Trophoblast cell (in vitro differentiated cells and primary cell): Measurements from ENCODE around the gene LRRC1.
"Not testable (repeated sequence)": the region's sequence is repeated elsewhere in the genome, so short reads cannot be mapped to it uniquely, and the experiment has no call there.

Source experiments
- DNase-seq, 2 donors: peaks; one replicate each; pipeline ENCODE4 v3.0.0-alpha.2; 2016
- H2AFZ ChIP-seq: 2 replicates; pipeline ENCODE4 v1.6.1; 2013; ENCODE audit warnings: low read length, moderate library complexity, mild to moderate bottlenecking; ENCODE audit not compliant: insufficient read depth, poor library complexity
- H2AK5ac ChIP-seq: 2 replicates; pipeline ENCODE4 v1.6.1; 2013; ENCODE audit warnings: mild to moderate bottlenecking, low read length
- H2BK120ac ChIP-seq: 2 replicates; pipeline ENCODE4 v1.6.1; 2013; ENCODE audit warnings: low read length, mild to moderate bottlenecking, moderate library complexity; ENCODE audit not compliant: insufficient read depth, poor library complexity
- H2BK12ac ChIP-seq: 2 replicates; pipeline ENCODE4 v1.6.1; 2013; ENCODE audit warnings: mild to moderate bottlenecking, low read length, moderate library complexity
- H2BK5ac ChIP-seq: 2 replicates; pipeline ENCODE4 v1.6.1; 2013; ENCODE audit warnings: low read length, low read depth, moderate library complexity, mild to moderate bottlenecking; ENCODE audit not compliant: poor library complexity
- H3K14ac ChIP-seq: 2 replicates; pipeline ENCODE4 v1.6.1; 2013; ENCODE audit warnings: mild to moderate bottlenecking, low read length
- H3K18ac ChIP-seq: 2 replicates; pipeline ENCODE4 v1.6.1; 2013; ENCODE audit warnings: mild to moderate bottlenecking, low read length
- H3K23ac ChIP-seq: 2 replicates; pipeline ENCODE4 v1.6.1; 2013; ENCODE audit warnings: low read length
- H3K27ac ChIP-seq: 2 replicates; pipeline ENCODE4 v1.5.1; 2013; ENCODE audit warnings: low read depth, mild to moderate bottlenecking, inconsistent platforms, low read length, moderate library complexity
- H3K27me3 ChIP-seq: 2 replicates; pipeline ENCODE4 v1.6.1; 2013; ENCODE audit warnings: inconsistent platforms, mild to moderate bottlenecking, low read length, moderate library complexity; ENCODE audit not compliant: insufficient read depth
- H3K36me3 ChIP-seq, 2 experiments: 1 replicate in 1 of 2; 2 replicates in 1 of 2; pipeline ENCODE4 v1.6.1; 2013; ENCODE audit warnings: low read length in 2 of 2, mild to moderate bottlenecking in 2 of 2, moderate library complexity in 1 of 2; ENCODE audit not compliant: insufficient read depth in 2 of 2, control insufficient read depth in 1 of 2
- H3K4ac ChIP-seq: 2 replicates; pipeline ENCODE4 v1.6.1; 2013; ENCODE audit warnings: low read depth, mild to moderate bottlenecking, low read length, moderate library complexity
- H3K4me1 ChIP-seq, 2 experiments: 1 replicate in 1 of 2; 2 replicates in 1 of 2; pipeline ENCODE4 v1.6.1; 2013; ENCODE audit warnings: low read length in 2 of 2, mild to moderate bottlenecking in 2 of 2, moderate library complexity in 1 of 2; ENCODE audit not compliant: insufficient read depth in 2 of 2, control insufficient read depth in 1 of 2
- H3K4me2 ChIP-seq: 2 replicates; pipeline ENCODE4 v1.6.1; 2013; ENCODE audit warnings: inconsistent platforms, mild to moderate bottlenecking, low read length, moderate library complexity
- H3K4me3 ChIP-seq: 2 replicates; pipeline ENCODE4 v1.5.1; 2013; ENCODE audit warnings: mild to moderate bottlenecking, low read depth, low read length, inconsistent platforms
- H3K79me1 ChIP-seq: one replicate; pipeline ENCODE4 v1.6.1; 2013; ENCODE audit warnings: low read length
- H3K79me2 ChIP-seq: 2 replicates; pipeline ENCODE4 v1.6.1; 2013; ENCODE audit warnings: low read length, mild to moderate bottlenecking; ENCODE audit not compliant: control insufficient read depth, insufficient read depth, poor library complexity
- H3K9ac ChIP-seq: 2 replicates; pipeline ENCODE4 v1.6.1; 2013; ENCODE audit warnings: mild to moderate bottlenecking, low read length
- H3K9me3 ChIP-seq: 2 replicates; pipeline ENCODE4 v1.6.1; 2013; ENCODE audit warnings: low read depth, mild to moderate bottlenecking, control low read depth, inconsistent platforms, low read length; ENCODE audit not compliant: insufficient read depth
- H4K12ac ChIP-seq: 2 replicates; pipeline ENCODE4 v1.6.1; 2013; ENCODE audit warnings: low read depth, mild to moderate bottlenecking, low read length, moderate library complexity
- H4K8ac ChIP-seq: 2 replicates; pipeline ENCODE4 v1.6.1; 2013; ENCODE audit warnings: low read depth, mild to moderate bottlenecking, low read length, moderate library complexity
- H4K91ac ChIP-seq: one replicate; pipeline ENCODE4 v1.6.1; 2013; ENCODE audit warnings: low read depth, mild to moderate bottlenecking, low read length, moderate library complexity
- WGBS: extraction: QIAGEN DNeasy Blood & Tissue Kit; methylation state at CpG from one replicate; pipeline ENCODE4 v1.1.7; 2013; ENCODE audit warnings: missing lambda C conversion rate; ENCODE audit not compliant: insufficient read length, insufficient coverage; ENCODE audit errors: extremely low coverage; 5-methylcytosine and 5-hydroxymethylcytosine counted together

Gene LRRC1

DNA sequence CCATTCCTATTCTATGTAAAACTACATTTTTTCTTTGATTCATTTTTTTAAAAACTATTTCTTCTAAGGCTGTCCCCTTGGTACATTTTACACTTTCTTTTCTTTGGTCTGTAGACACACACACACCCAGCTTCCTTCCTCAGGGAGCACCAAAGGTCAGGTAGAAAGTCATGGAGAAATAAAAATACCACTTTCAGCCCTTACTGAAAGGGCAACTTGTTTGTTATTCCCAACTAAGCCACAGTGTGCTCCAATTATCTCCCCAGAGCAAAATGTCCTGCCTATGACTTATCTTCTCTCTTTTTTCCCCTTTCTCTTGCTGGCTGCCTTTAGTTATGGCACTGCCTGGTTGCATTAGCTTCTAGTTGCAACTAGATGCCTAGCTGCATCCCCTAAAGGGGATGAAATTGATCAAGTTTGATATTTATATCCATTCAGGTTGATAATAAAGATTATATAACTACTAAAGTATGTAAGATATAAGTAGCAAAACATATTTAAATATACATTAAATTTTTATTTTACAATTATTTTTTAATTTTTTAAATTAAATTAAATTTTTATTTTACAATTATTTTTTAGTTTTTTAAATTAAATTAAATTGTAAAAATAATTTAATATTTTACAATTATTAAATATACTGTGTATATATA, 21.6 kb upstream of the LRRC1 start:
- H3K79me1 ChIP-seq = no peaks in the 10 kb centered on the region
- no peak overlapping the region for H3K4me3 ChIP-seq
- no peaks in the 10 kb centered on the region for H3K4me1 ChIP-seq
- H2AFZ ChIP-seq = no peak overlapping the region
- H2BK12ac ChIP-seq = no peak overlapping the region
- H3K36me3 ChIP-seq = peaks cover 3 to 4% of the 10 kb centered on the region in 2 experiments
- peaks cover 5% of the 10 kb centered on the region for H3K9me3 ChIP-seq
- no peaks in the 10 kb centered on the region for H3K79me2 ChIP-seq
- DNase-seq = no peak
- H3K27me3 ChIP-seq = no peaks in the 10 kb centered on the region
- H4K8ac ChIP-seq = no peak overlapping the region
- no peak overlapping the region for H4K91ac ChIP-seq
- no peak overlapping the region for H3K23ac ChIP-seq
- H3K9ac ChIP-seq = no peak overlapping the region
- no peak overlapping the region for H3K4me2 ChIP-seq
- H3K27ac ChIP-seq = no peak overlapping the region
- H3K18ac ChIP-seq = no peak overlapping the region
- H2AK5ac ChIP-seq = no peak overlapping the region
- H3K4ac ChIP-seq = no peak overlapping the region
- no peak overlapping the region for H4K12ac ChIP-seq
- no peak overlapping the region for H3K14ac ChIP-seq
- no peak overlapping the region for H2BK5ac ChIP-seq
- H2BK120ac ChIP-seq = no peak overlapping the region

DNA sequence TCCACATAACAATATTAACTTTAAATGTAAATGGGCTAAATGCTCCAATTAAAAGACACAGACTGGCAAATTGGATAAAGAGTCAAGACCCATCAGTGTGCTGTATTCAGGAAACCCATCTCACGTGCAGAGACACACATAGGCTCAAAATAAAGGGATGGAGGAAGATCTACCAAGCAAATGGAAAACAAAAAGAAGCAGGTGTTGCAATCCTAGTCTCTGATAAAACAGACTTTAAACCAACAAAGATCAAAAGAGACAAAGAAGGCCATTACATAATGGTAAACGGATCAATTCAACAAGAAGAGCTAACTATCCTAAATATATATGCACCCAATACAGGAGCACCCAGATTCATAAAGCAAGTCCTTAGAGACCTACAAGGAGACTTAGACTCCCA, 18.7 kb upstream of the LRRC1 start:
- not testable (repeated sequence) for H3K23ac ChIP-seq, H3K27ac ChIP-seq, H2BK12ac ChIP-seq, H3K9me3 ChIP-seq, H3K36me3 ChIP-seq, H3K79me1 ChIP-seq, H2AFZ ChIP-seq, H3K14ac ChIP-seq, H2BK5ac ChIP-seq, H3K9ac ChIP-seq, H2BK120ac ChIP-seq, H4K91ac ChIP-seq, H3K79me2 ChIP-seq, H4K8ac ChIP-seq, DNase-seq, H3K4me1 ChIP-seq, H3K4me2 ChIP-seq, H3K4me3 ChIP-seq, H2AK5ac ChIP-seq, H4K12ac ChIP-seq, H3K4ac ChIP-seq, H3K18ac ChIP-seq, H3K27me3 ChIP-seq
- no CpG with 5 or more reads among the region's 2 CpGs for WGBS

- not testable (repeated sequence) for H3K9ac ChIP-seq, H3K23ac ChIP-seq, H3K9me3 ChIP-seq, H2BK120ac ChIP-seq, H3K79me1 ChIP-seq, H3K79me2 ChIP-seq, H4K8ac ChIP-seq, H3K4me2 ChIP-seq, H2BK12ac ChIP-seq, H3K14ac ChIP-seq, H3K36me3 ChIP-seq, H2AFZ ChIP-seq, H3K27me3 ChIP-seq, H4K12ac ChIP-seq, H3K18ac ChIP-seq, H3K4me1 ChIP-seq, H3K4me3 ChIP-seq, H3K4ac ChIP-seq, DNase-seq, H2AK5ac ChIP-seq, H4K91ac ChIP-seq, H2BK5ac ChIP-seq, H3K27ac ChIP-seq
Observed at GRCh38 chr6:53784991-53785390, 9.8 kb upstream of the LRRC1 start.

- Histone ChIP-seq H3K18ac (no peak overlapping the region), H3K4me3 (no peak overlapping the region), H3K14ac (no peak overlapping the region), H3K9ac (no peak overlapping the region), H4K12ac (no peak overlapping the region), H3K4me1 (no peaks in the 10 kb centered on the region), H3K4me2 (no peak overlapping the region), H2AK5ac (no peak overlapping the region), H3K27me3 (no peaks in the 10 kb centered on the region), H2AFZ (no peak overlapping the region), H4K8ac (no peak overlapping the region), H2BK12ac (no peak overlapping the region), H4K91ac (no peak overlapping the region), H3K4ac (no peak overlapping the region), H3K23ac (no peak overlapping the region), H2BK120ac (no peak overlapping the region), H3K79me2 (no peaks in the 10 kb centered on the region), H2BK5ac (no peak overlapping the region), H3K27ac (no peak overlapping the region), H3K36me3 (no peaks in the 10 kb centered on the region), H3K9me3 (no peaks in the 10 kb centered on the region), H3K79me1 (no peaks in the 10 kb centered on the region)
- DNase-seq = no peak
- WGBS = no CpG with 5 or more reads among the region's 1 CpG
Observed at GRCh38 chr6:53786832-53787231, 8.0 kb upstream of the LRRC1 start.
